Choroid plexus epithelial cell (primary cell): ENCODE measurements around the gene PI4KA.
A peak's percentile ranks its signal among the peaks of the same experiment; 100 is the strongest.
"Not testable (repeated sequence)": the region's sequence is repeated elsewhere in the genome, so short reads cannot be mapped to it uniquely, and the experiment has no call there.

Experiments used
- DNase-seq: peaks from one replicate; pipeline ENCODE4 v3.0.0-alpha.2; 2010; ENCODE audit warnings: low read depth
- H3K4me3 ChIP-seq: 2 replicates; pipeline ENCODE4 v1.5.1; 2011; ENCODE audit warnings: low read depth, mild to moderate bottlenecking, control low read depth, low read length, moderate library complexity
- CTCF ChIP-seq: conservative IDR thresholded peaks from 2 replicates; pipeline ENCODE4 v1.5.1; 2011; ENCODE audit warnings: low read depth, mild to moderate bottlenecking, control low read depth, inconsistent platforms, low read length, moderate library complexity

The PI4KA gene

GRCh38 chr22:20858615-20859416 is at the start of gene PI4KA, which contains the start of gene SNAP29:
Gene PI4KA, minus strand, starts transcription at chr22:20858811. Its CDS starts 86 bp downstream, at chr22:20858725.
Gene SNAP29, plus strand, starts transcription at chr22:20859007. Its CDS starts 104 bp downstream, at chr22:20859111.
- DNase-seq, result peak; percentile 99
- TF ChIP-seq CTCF, result no peak
- peak within 1 kb of the TSS; percentile 84 for H3K4me3 ChIP-seq

- TF ChIP-seq CTCF, result no peak
- no peak for DNase-seq
- no peak overlapping the region for H3K4me3 ChIP-seq
These were observed 47.8 kb upstream of the PI4KA start for GRCh38 chr22:20906387-20906767.

GRCh38 chr22:20905415-20906386 is 47.1 kb upstream of the PI4KA start:
- H3K4me3 ChIP-seq, result no peak overlapping the region
- no peak for DNase-seq
- TF ChIP-seq CTCF, result no peak

- DNase-seq, result no peak
- TF ChIP-seq CTCF, result no peak
- no peak overlapping the region for H3K4me3 ChIP-seq
These were observed 46.4 kb upstream of the PI4KA start for GRCh38 chr22:20904980-20905355.

GRCh38 chr22:20904008-20904979 is 45.7 kb upstream of the PI4KA start:
- TF ChIP-seq CTCF, result no peak
- peak; percentile 98 for DNase-seq
- H3K4me3 ChIP-seq, result no peak overlapping the region

GRCh38 chr22:20903093-20903492 is 44.5 kb upstream of the PI4KA start:
- no peak for TF ChIP-seq CTCF
- no peak overlapping the region for H3K4me3 ChIP-seq
- no peak for DNase-seq

- not testable (repeated sequence) for DNase-seq, H3K4me3 ChIP-seq
These were observed 42.8 kb upstream of the PI4KA start for GRCh38 chr22:20901093-20902033.
